Stimulated activated CD4-positive, alpha-beta T cell treated with anti-CD3 and anti-CD28 coated beads, Interleukin-1b, Interleukin-23, amount 100 ng/mL, for 24 hours (primary cell): ENCODE measurements around the gene ACSS1.

Experiments used
- DNase-seq, 4 experiments: peaks; one replicate each; pipeline ENCODE4 v3.0.0-alpha.2; 2020; ENCODE audit warnings: low read depth in 4 of 4, low spot score in 1 of 4

ACSS1 gene

DNA sequence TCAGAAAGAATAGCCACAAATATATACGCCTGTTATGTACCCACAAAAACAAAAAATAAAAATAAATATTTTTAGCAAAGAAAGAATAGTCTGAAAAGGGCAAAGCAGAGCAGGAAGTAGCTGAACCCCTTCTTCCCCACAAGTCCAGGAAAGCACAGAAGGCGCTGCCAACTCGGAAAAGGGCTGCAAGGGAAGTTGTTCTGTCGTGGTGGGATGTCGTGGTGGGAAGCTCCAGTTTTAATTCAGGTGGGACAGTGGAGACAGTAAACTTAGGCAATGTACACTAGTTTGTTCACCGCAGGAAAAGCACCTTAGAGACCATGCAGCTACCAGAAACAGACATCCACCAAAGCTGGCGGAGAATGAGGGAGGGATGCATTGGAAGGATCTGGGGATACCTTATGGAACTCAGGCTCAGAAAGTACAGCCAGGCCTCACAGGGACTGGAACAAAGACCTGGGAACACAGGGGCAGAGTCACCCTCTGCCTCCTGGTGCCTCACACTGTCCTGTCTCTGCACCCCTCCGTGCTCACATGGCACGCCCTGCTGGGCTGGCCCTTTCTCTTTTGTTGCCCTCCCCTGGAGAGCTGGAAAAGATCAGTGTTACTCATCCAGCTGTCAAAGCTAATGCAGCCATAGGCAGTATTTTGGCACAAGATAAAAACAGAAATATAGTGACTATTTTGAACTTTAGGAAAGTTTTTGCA is 62.0 kb downstream of the ACSS1 start:
- no peak for DNase-seq

DNA sequence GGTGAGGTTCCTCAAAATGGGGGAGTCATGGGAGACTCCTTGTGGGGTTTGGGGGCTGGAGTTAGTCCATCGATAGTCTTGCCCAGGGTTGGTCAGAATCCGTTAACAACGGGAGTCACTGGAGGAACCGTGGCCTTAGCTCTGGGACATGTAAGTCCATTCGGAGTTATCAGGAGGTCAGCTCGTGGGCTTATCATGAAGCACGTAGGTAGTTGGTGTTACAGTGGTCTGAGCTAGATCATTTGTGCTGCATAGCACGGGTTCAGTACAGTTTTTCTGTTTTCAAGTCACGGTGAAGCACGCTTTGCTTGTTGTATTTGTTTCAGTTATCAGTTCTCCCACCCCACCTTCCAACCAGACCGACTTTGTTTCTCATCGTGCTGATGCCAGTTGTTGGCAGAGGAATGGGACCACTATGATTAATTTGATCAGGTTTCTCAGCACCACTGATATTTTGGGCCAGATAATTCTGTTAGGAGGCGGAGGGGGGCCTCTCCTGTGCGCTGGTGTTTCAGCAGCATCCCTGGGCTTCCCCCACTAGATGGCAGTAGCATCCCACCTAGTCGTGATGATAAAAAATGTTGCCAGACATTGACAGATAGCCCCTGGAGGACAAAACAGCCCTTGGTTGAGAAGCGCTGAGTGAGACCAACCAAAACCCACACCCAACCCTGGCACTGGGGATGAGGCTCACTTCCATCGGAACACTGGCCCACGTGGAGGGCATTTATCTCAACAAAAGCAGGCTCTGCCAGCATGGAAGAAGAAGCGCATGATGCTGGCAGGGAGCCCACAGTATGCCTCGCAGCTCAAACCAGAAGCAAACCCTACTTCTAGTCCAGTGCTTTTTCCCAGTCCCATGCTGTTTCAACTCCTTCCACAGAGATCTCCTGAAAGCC is 63.2 kb downstream of the ACSS1 start:
- peak; percentile 66 to 78 (median 68) for DNase-seq

GRCh38 chr20:24994186-24994465 is 63.8 kb downstream of the ACSS1 start:
- DNase-seq, result no peak

GRCh38 chr20:24993337-24994185 is 64.4 kb downstream of the ACSS1 start:
- DNase-seq, result no peak

GRCh38 chr20:24992487-24993205 is 65.3 kb downstream of the ACSS1 start, which contains the start of gene APMAP:
APMAP (minus strand) TSS chr20:24992751; CDS start chr20:24992688, 63 bp downstream.
- DNase-seq, result peak; percentile 94 to 97 (median 95)

GRCh38 chr20:24991897-24992486 is 65.9 kb downstream of the ACSS1 start:
- DNase-seq, result peak in 2 of 4 experiments; percentile 8

DNA sequence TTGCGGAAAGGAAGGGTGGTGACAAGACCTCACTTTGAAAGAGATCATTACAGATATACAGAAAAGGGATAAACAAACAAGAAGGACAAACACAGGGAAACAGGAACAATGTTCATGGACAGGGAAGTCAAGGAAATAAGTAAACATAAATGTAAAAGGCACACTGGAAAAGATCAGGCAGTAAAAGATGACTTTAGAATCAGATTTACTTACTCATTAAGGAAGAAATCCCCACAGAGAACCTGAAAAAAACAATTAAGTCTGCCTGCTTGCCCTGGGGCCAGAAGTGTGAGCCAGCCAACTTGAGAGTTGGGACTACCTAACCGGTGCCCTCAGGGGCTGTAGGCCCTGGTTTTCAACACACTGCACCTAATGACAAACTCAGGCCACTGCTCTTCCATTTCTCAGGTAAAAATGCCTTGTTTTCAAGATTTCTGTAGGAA is 67.1 kb downstream of the ACSS1 start:
- DNase-seq, result no peak

- DNase-seq, result no peak
Observed at GRCh38 chr20:24989162-24989561, 68.8 kb downstream of the ACSS1 start.

DNA sequence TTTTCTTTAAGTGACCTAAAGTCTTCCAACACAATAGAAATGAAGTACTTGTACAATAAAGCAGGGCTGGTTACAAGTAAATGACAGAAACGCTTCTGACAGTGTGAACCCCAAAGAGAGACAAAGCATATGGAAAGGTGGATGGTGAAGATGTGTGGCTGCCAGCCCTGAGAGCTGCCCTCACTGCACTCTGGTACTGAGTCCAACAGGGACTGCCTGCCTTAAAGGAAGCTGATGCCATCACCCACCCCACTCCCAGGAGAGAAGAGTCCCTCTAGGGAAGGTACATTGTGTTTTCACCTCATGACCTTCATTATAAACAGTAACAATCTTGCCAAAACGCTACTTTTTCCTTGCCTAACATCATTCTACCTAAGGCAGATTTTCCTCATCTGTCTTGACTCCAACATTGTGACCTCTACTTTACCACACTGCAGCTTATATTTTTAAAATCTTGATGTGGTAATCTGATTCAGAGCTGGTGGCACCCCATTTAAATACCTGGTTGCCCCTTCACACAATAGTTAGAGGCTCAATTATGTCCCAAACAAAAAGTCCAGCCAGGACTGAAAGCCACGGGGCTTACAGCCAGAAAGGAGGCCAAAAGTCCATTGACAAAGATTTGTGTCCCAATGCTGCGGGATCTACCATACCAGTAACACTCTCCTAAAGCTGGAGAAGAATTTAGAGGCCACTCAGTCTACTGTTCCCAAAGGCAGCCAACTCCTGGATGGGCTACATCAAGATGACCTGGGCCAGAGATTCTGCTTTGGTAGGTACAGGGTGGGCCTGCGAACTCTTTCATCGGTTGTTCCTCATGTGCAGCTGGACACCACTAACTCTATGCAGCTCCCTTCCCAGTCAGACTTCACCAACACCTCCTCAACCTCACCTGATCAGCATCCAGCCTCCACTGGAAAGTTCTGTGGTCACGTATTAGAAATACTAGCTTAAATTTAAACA is 69.8 kb downstream of the ACSS1 start:
- no peak for DNase-seq

GRCh38 chr20:24987244-24987643 is 70.7 kb downstream of the ACSS1 start:
- DNase-seq, result no peak

- DNase-seq, result no peak
Observed at GRCh38 chr20:24986436-24987015, 71.4 kb downstream of the ACSS1 start.

DNA sequence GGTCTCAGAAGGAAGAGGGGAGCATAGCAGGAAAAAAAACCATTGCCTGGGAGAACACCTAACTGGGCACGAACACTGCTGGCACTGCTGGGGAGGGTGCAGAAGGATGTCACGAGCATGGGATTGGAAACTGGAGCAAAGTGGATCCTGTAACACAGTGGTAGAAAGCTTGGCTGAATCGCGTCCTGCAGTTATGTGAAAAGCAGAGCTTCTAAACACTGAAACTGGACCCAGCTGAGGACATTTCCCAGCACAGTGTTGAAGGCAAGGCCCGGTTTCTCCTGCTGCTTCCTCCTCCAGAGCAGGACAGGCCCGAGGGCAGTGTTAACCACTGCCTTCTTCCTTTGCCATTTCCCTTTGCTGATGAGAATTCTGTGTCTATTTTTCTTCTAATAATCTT is 72.1 kb downstream of the ACSS1 start:
- DNase-seq, result no peak

GRCh38 chr20:24984961-24985640 is 72.8 kb downstream of the ACSS1 start:
- no peak for DNase-seq

DNA sequence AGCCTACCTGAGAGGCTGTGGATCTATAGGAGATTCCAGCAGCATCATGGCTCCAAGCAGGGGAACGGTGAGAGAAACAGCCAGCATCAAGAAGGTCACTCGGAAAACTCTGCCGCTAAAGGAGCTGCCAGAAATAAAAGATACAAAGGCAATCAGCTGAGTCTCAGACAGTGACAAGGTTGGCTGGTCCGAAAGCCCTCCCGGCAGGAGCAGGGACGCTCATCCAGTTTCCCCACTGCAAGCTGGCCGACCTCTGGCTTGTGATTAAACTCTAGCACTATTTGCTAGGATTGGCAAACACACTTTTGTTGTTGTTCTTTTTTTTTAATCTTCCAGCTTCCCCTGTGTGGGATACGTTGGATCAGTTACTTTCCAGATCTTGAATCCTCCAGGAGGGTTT is 74.0 kb downstream of the ACSS1 start:
- no peak for DNase-seq

DNA sequence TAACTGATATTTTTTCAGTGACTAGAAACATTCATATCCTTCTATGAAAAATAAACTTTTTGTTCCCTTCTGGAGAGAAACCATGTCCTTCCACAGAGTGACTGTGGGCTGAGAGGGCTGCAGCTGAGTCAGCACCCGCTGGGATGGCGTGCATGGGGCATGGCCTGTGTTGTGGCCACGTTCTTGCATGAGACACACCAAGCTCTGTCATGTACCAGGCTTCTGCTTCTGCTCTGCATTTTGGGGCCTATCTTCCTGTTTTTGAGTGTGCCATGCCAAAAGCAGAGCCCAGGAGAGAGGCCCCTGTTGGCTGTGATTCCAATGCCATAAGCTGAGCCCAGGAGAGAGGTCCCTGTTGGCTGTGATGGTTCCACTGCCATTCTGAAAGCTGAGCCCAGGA is 76.1 kb downstream of the ACSS1 start:
- no peak for DNase-seq

DNA sequence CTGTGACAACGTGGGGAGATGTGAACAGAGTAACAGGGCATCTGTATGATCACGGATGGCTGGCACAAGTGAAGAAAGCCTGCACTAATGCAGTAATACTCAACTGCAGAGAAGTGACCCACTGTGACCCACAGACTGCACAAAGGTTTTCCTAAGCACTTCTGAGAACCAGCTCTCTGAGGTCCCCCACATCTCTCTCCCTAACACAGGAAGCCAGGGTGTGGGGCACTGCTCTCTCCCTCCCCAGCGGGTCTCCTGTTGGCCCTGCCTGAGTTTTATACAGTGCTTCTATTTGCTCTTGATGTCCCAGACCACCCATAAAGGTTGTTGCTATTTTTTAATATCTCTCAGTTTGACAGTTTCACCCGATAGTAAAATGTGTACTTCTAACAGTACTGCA is 76.7 kb downstream of the ACSS1 start:
- no peak for DNase-seq

GRCh38 chr20:24980291-24981053 is 77.5 kb downstream of the ACSS1 start:
- DNase-seq, result no peak
